Dermis blood vessel endothelial cell (primary cell): ENCODE results near the gene AGAP3. TPM values are rescaled to one million over a fixed set of nuclear protein-coding genes. Genes with fewer than 3 reads are reported as not detected.

Experiments
- DNase-seq: peaks from one replicate; pipeline ENCODE4 v3.0.0; 2010
- total RNA-seq: library from RNA; depleted of rRNA; stranded (reverse); fragments of >200 nt; gene quantifications from 2 replicates; pipeline ENCODE4 v1.2.3, GENCODE V29; 2014

The AGAP3 gene
- total RNA-seq, 1 donor from 2014 or later = 142 TPM

- no peak for DNase-seq
These were observed 24.1 kb downstream of the AGAP3 start for GRCh38 chr7:151110236-151110940.

- DNase-seq = peak; percentile 87
These were observed 24.8 kb downstream of the AGAP3 start for GRCh38 chr7:151110941-151111645.

DNA sequence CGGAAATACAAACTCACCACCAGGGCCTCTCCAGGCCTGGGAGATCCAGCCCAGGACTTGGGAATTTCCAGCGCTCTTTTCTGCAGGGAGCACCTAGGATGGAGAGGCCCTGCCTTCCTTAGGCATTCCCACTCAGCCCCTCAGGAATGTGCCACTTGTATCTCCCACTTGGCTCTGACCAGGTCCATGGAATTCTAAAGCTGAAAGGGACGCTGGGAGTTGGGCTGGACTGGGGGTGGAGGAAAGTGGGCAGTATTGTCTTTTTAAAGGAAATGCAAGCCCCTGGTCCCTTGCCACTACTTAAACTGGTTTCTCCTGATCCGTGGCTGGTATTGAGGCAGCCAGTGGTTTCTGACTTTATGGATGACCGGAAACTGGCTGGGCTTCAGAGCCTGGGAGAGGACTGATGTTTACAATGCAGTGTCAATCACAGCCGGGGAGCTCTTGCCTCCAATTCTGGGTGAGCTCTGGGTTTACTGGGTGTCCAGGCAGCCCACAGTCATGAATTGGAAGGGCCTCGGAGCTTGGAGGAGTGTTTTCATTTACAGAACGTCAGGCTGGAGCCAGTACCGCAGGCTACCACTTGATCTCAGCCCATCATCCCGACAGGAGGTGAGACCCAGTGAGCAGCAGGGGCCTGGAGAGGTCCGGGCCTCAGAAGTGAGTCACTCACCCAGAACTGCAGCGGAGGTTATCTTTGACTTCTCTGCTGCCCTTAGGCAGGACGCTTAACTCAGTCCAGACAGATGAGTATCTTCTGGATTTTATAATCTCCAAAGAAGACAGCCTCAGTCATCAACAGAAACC lies 27.3 kb downstream of the AGAP3 start:
- peak; percentile 61 for DNase-seq

GRCh38 chr7:151114151-151115090 lies 28.1 kb downstream of the AGAP3 start:
- DNase-seq = peak; percentile 42

DNA sequence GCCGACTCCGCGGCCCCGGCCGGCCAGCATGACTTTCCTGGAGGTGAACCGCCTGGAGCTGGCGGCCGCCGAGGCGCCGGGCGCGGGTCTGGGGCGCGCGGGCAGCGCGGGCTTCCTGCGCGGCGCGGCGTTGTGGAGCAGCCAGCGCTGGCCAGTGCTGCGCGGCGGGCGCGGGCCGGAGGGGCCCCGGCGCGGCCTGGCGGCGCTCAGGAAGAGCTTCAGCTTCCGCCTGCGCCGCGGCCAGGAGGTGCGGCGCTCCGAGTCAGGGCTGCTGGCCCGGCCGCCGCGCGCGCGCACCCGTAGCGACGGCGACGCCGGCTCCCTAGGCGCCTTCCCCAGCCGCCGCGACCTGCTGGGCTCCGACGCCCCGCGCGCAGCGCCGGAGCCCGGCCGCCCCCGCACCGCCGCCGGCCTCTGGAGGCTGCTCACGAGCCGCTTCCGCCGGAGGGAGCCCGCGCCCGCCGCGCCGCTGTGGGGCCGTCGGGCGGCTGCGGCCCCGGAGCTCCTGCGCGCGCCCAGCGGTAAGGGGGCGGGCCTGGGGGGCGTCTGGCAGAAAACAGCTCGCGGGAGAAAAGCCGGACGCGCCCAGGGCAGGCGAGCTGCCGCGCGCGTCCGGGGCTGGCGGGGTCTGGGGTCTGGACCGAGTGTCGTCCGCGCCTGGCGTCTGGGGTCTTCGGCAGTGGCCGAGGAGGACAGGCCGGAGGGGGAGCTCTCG lies 29.0 kb downstream of the AGAP3 start:
- peak; percentile 66 for DNase-seq

GRCh38 chr7:151115836-151116418 lies 29.7 kb downstream of the AGAP3 start:
- DNase-seq = no peak

- DNase-seq = no peak
These were observed 30.5 kb downstream of the AGAP3 start for GRCh38 chr7:151116603-151117440.

GRCh38 chr7:151117565-151117964 lies 31.3 kb downstream of the AGAP3 start:
- no peak for DNase-seq

DNA sequence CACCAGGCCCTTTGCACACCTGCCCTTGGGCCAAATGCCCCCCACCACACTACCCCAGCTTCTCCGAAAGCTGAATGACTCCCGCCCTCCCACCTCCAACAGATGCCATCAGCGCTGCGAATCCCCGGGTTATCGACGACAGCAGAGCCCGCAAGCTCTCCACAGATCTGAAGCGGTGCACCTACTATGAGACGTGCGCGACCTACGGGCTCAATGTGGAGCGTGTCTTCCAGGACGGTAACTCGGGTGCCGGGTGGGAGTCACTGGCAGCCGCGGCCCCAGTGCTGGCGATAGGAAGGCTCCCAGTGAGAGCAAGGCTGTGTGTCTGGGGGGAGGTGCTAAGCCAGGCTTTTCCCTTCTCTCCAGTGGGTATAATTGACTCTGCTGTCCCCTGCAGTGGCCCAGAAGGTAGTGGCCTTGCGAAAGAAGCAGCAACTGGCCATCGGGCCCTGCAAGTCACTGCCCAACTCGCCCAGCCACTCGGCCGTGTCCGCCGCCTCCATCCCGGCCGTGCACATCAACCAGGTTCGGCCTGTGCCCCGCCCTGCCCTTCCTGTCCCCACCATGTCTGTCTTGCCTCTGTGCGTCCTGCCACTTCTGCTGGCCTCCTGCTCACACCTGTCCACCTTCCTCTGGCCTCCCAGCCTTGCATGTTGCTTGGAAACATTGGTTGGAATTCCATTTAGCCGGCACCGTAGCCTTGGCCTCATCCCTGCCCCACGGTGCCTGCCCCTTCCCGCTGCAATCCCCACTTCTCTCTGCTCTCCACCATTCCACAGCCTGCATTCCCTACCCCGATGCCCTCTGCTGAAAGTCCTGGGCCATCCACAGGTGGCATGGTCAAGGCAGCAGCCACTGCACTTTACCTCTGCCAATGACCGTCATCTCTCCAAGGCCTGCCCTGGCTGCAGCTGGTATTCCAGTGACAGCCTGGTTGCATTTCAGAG lies 32.1 kb downstream of the AGAP3 start:
- no peak for DNase-seq

DNA sequence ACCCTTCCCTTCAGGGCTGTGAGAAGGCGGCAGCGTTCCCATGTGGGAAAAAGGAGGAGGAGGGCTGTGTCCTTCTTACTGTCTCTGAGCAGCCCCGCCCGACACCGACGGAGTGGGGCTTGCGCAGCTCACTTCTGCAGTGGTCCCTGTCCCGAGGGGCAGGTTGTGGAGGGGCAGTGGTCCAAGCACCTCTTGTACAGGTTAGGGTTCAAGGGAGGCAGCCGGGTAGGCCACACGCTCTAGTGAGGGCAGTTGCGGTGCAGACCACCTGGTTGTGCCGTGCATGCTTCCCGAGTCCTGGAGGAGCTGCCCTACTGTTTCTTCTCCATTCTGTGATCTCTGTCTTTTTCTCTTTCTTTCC lies 32.8 kb downstream of the AGAP3 start:
- DNase-seq = no peak

- no peak for DNase-seq
These were observed 33.6 kb downstream of the AGAP3 start for GRCh38 chr7:151119902-151120301.

DNA sequence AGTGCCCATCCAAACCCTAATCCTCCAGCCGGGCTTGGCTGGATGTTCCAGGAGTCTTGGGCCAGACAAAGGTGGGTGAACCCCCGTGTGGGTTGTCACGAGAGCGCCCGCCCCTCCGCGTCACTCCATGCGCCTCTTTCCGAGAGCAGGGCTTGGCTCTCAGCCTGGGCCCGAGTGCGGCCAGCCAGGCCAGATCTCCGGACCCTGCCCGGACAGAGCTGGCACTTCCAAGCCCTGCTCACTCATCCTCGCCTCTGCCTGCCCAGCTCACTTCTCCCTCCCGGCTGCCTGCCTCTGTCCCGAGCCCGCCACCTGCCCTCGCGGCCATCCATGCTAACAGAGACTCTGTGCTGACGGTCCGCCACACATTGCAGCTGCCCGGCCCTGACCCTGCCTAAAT lies 34.6 kb downstream of the AGAP3 start:
- no peak for DNase-seq

GRCh38 chr7:151121380-151122170 lies 35.3 kb downstream of the AGAP3 start:
- peak; percentile 23 for DNase-seq

GRCh38 chr7:151122276-151122675 lies 36.0 kb downstream of the AGAP3 start:
- DNase-seq = no peak

DNA sequence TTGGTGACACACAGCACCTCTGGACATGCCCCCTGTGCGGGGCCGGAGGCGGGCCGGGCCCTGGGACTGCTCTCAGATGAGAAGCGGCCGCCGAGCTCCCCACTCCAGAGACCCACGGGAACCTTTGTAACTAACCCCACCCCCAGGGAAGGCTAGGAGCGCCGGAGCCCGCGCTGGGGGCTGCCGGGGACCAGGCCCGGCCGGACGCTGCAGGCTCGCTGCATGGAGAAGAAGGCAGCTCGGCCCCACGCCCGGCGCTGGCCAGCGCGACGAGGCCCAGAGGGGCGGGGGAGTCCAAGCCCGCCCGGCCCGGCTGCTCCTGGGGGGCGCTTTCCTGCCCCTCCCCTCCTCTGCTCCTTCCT lies 36.5 kb downstream of the AGAP3 start:
- DNase-seq = no peak

- DNase-seq = no peak
These were observed 37.0 kb downstream of the AGAP3 start for GRCh38 chr7:151123158-151123821.

DNA sequence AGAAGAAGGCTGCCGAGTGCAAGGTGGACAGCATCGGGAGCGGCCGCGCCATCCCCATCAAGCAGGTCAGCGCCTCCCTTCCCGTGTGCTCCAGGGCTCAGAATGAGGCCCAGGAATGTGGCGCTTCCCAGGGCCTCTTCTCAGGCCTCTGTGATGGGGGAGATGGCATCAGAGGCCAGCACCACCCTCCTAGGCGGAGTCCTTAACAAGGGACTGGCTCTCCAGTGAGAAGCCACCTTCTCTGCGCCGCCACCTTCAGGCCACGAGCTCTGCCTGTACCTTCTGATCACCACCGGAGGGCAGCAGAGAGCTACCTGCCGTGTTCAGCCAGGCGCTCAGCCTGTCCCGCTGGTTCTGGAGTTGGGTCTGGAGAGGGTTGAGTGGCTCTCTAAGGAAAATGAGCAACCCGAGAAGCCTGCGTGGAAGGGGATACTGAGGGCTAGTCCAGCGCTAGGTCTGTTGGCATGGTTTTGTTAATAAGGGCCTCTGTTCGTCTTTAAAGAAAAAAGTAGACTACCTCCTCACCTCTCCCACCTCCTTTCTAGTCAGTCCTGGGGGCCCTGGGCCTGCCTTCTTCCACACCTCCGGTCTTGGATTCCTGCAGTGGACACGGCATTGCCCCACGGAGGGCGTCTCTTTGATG lies 37.7 kb downstream of the AGAP3 start:
- peak; percentile 90 for DNase-seq
